H9 (cell line): ENCODE measurements around the gene DHH. TPM values are rescaled to one million over a fixed set of nuclear protein-coding genes. Genes with fewer than 3 reads are reported as not detected.

Experiments
- DNase-seq: peaks from one replicate; pipeline ENCODE4 v3.0.0-alpha.2; 2017
- H2AFZ ChIP-seq: one replicate; pipeline ENCODE4 v1.6.1; 2013; ENCODE audit warnings: mild to moderate bottlenecking, low read length, control low read depth, moderate library complexity
- H2AK5ac ChIP-seq: 2 replicates; pipeline ENCODE4 v1.6.1; 2013; ENCODE audit warnings: low read length, control low read depth, mixed read lengths; ENCODE audit not compliant: insufficient read length
- H2BK120ac ChIP-seq: one replicate; pipeline ENCODE4 v1.6.1; 2013; ENCODE audit warnings: low read depth, mild to moderate bottlenecking, low read length, control low read depth, inconsistent platforms; ENCODE audit not compliant: poor library complexity, severe bottlenecking
- H2BK12ac ChIP-seq: 2 replicates; pipeline ENCODE4 v1.6.1; 2013; ENCODE audit warnings: low read length, control low read depth, mixed read lengths, low read depth; ENCODE audit not compliant: insufficient read length
- H2BK15ac ChIP-seq: 2 replicates; pipeline ENCODE4 v1.6.1; 2013; ENCODE audit warnings: low read depth, low read length, control low read depth
- H2BK20ac ChIP-seq: one replicate; pipeline ENCODE4 v1.6.1; 2013; ENCODE audit warnings: low read depth, mild to moderate bottlenecking, low read length, control low read depth, inconsistent platforms; ENCODE audit not compliant: poor library complexity, severe bottlenecking
- H2BK5ac ChIP-seq: 2 replicates; pipeline ENCODE4 v1.6.1; 2013; ENCODE audit warnings: low read length, control low read depth, mixed read lengths; ENCODE audit not compliant: insufficient read length
- H3K14ac ChIP-seq: 2 replicates; pipeline ENCODE4 v1.6.1; 2013; ENCODE audit warnings: low read length, control low read depth; ENCODE audit not compliant: insufficient read depth
- H3K18ac ChIP-seq: 2 replicates; pipeline ENCODE4 v1.6.1; 2013; ENCODE audit warnings: low read depth, mild to moderate bottlenecking, mixed read lengths, low read length, control low read depth; ENCODE audit not compliant: insufficient read length
- H3K23ac ChIP-seq: 2 replicates; pipeline ENCODE4 v1.6.1; 2013; ENCODE audit warnings: low read length, control low read depth, mixed read lengths, low read depth; ENCODE audit not compliant: insufficient read length
- H3K23me2 ChIP-seq: 2 replicates; pipeline ENCODE4 v1.6.1; 2013; ENCODE audit warnings: low read depth, mild to moderate bottlenecking, mixed read lengths, low read length, control low read depth; ENCODE audit not compliant: insufficient read length, poor library complexity, severe bottlenecking
- H3K27ac ChIP-seq: 2 replicates; pipeline ENCODE4 v1.5.1; 2013; ENCODE audit warnings: low read length, control low read depth, mixed read lengths, low read depth; ENCODE audit not compliant: insufficient read length
- H3K27me3 ChIP-seq: 2 replicates; pipeline ENCODE4 v1.6.1; 2013; ENCODE audit warnings: low read length, control low read depth, inconsistent platforms; ENCODE audit not compliant: insufficient read depth
- H3K4ac ChIP-seq: 2 replicates; pipeline ENCODE4 v1.6.1; 2013; ENCODE audit warnings: low read depth, mild to moderate bottlenecking, control low read depth, inconsistent platforms, low read length, moderate library complexity
- H3K4me1 ChIP-seq: 2 replicates; pipeline ENCODE4 v1.6.1; 2013; ENCODE audit warnings: low read length, control low read depth, inconsistent platforms; ENCODE audit not compliant: insufficient read depth
- H3K4me2 ChIP-seq: 2 replicates; pipeline ENCODE4 v1.6.1; 2013; ENCODE audit warnings: low read length, control low read depth, mixed read lengths; ENCODE audit not compliant: insufficient read length, insufficient read depth
- H3K56ac ChIP-seq: 2 replicates; pipeline ENCODE4 v1.6.1; 2013; ENCODE audit warnings: low read depth, mild to moderate bottlenecking, mixed read lengths, low read length, control low read depth; ENCODE audit not compliant: insufficient read length
- H3K79me1 ChIP-seq: 2 replicates; pipeline ENCODE4 v1.6.1; 2013; ENCODE audit warnings: low read depth, mild to moderate bottlenecking, moderate library complexity, low read length, control low read depth, inconsistent platforms; ENCODE audit not compliant: insufficient read depth, poor library complexity, severe bottlenecking
- H3K79me2 ChIP-seq: 2 replicates; pipeline ENCODE4 v1.6.1; 2013; ENCODE audit warnings: low read length, control low read depth, inconsistent platforms; ENCODE audit not compliant: insufficient read depth
- H3K9ac ChIP-seq: 2 replicates; pipeline ENCODE4 v1.6.1; 2013; ENCODE audit warnings: low read length, control low read depth, mixed read lengths; ENCODE audit not compliant: insufficient read length; ENCODE audit errors: extremely low read depth
- H3K9me3 ChIP-seq: one replicate; pipeline ENCODE4 v1.6.1; 2013; ENCODE audit warnings: low read depth, low read length, inconsistent platforms; ENCODE audit not compliant: control insufficient read depth
- H3T11ph ChIP-seq: one replicate; pipeline ENCODE4 v1.6.1; 2013; ENCODE audit warnings: mild to moderate bottlenecking, low read length, control low read depth, inconsistent platforms
- H4K20me1 ChIP-seq: one replicate; pipeline ENCODE4 v1.6.1; 2013; ENCODE audit not compliant: control insufficient read depth, insufficient read length, insufficient read depth
- H4K5ac ChIP-seq: 2 replicates; pipeline ENCODE4 v1.6.1; 2013; ENCODE audit warnings: low read depth, mild to moderate bottlenecking, mixed read lengths, low read length, control low read depth; ENCODE audit not compliant: insufficient read length
- H4K8ac ChIP-seq: replicated peaks from 2 replicates; pipeline ENCODE4 v1.6.1; 2013; ENCODE audit warnings: low read length, control low read depth, mixed read lengths, low read depth; ENCODE audit not compliant: insufficient read length
- H4K91ac ChIP-seq: 2 replicates; pipeline ENCODE4 v1.6.1; 2013; ENCODE audit warnings: low read depth, mild to moderate bottlenecking, moderate library complexity, mixed read lengths, low read length, control low read depth; ENCODE audit not compliant: insufficient read length
- H3K27ac Mint-ChIP-seq, 3 experiments: 2 replicates in 2 of 3; 3 replicates in 1 of 3; pipeline ENCODE4 v1.8.0; 2020 to 2021; ENCODE audit warnings: mixed read lengths in 3 of 3, mild to moderate bottlenecking in 1 of 3, moderate library complexity in 1 of 3
- H3K27me3 Mint-ChIP-seq: 2 replicates; pipeline ENCODE4 v1.8.0; 2021; ENCODE audit warnings: low read depth, mild to moderate bottlenecking, moderate library complexity, mixed read lengths
- H3K36me3 Mint-ChIP-seq, 3 experiments: 2 replicates in 2 of 3; 3 replicates in 1 of 3; pipeline ENCODE4 v1.8.0; 2020 to 2021; ENCODE audit warnings: low read depth in 3 of 3, mixed read lengths in 3 of 3; ENCODE audit not compliant: insufficient read depth in 1 of 3
- H3K4me1 Mint-ChIP-seq, 2 experiments: 2 replicates each; pipeline ENCODE4 v1.8.0; 2020; ENCODE audit warnings: mixed read lengths in 2 of 2
- H3K4me3 Mint-ChIP-seq, 2 experiments: 2 replicates in 1 of 2; 3 replicates in 1 of 2; pipeline ENCODE4 v1.8.0; 2020 to 2021; ENCODE audit warnings: mild to moderate bottlenecking in 2 of 2, mixed read lengths in 2 of 2, moderate library complexity in 1 of 2
- H3K9me3 Mint-ChIP-seq, 2 experiments: 2 replicates in 1 of 2; 3 replicates in 1 of 2; pipeline ENCODE4 v1.8.0; 2020; ENCODE audit warnings: mild to moderate bottlenecking in 2 of 2, mixed read lengths in 2 of 2, moderate library complexity in 1 of 2
- CTCF ChIP-seq: fragments of 200-600 bp; sonication (generic); conservative IDR thresholded peaks from 3 replicates; pipeline ENCODE4 v1.8.0; 2021; ENCODE audit warnings: antibody characterized with exemption, mild to moderate bottlenecking
- WGBS: extraction: QIAGEN DNeasy Blood & Tissue Kit; methylation state at CpG from one replicate; pipeline ENCODE4 v1.1.7; 2013; ENCODE audit warnings: missing lambda C conversion rate, low lambda C conversion rate, mixed read lengths; ENCODE audit not compliant: insufficient read length; ENCODE audit errors: extremely low coverage; 5-methylcytosine and 5-hydroxymethylcytosine counted together
- total RNA-seq: library from RNA; stranded (reverse); gene quantifications from 2 replicates; pipeline ENCODE4 v1.2.1, GENCODE V29; 2021

Gene DHH
- total RNA-seq, 1 experiment from 2014 or later, result 0.20 TPM

GRCh38 chr12:49054524-49054923 lies 40.1 kb downstream of the DHH start:
- no peak overlapping the region for H2BK15ac ChIP-seq
- H4K8ac ChIP-seq, result no peak overlapping the region
- Mint-ChIP-seq H3K36me3 (peaks cover 53 to 67% (median 65%) of the 10 kb centered on the region in 3 experiments), H3K27ac (peak overlapping the region in 1 of 3 experiments; percentile 50; a peak in 1 of 7 replicates), H3K4me1 (peaks cover 43 to 44% of the 10 kb centered on the region in 2 experiments), H3K9me3 (no peaks in the 10 kb centered on the region), H3K27me3 (no peaks in the 10 kb centered on the region), H3K4me3 (no peak overlapping the region)
- peaks cover 45% of the 10 kb centered on the region for H3K79me2 ChIP-seq
- no peak for DNase-seq
- TF ChIP-seq CTCF, result no peak
- no peak overlapping the region for H3K9ac ChIP-seq
- H3K79me1 ChIP-seq, result peaks cover 28% of the 10 kb centered on the region
- H2BK5ac ChIP-seq, result no peak overlapping the region
- no peak overlapping the region for H3T11ph ChIP-seq
- no peak overlapping the region for H2BK20ac ChIP-seq
- H4K20me1 ChIP-seq, result no peaks in the 10 kb centered on the region
- peaks cover 14% of the 10 kb centered on the region for H3K4me1 ChIP-seq
- no peak overlapping the region for H2AK5ac ChIP-seq
- H3K23me2 ChIP-seq, result peaks cover 16% of the 10 kb centered on the region
- no peak overlapping the region for H4K91ac ChIP-seq
- H3K14ac ChIP-seq, result no peak overlapping the region
- no peaks in the 10 kb centered on the region for H3K27me3 ChIP-seq
- no peak overlapping the region for H3K18ac ChIP-seq
- no CpG with 5 or more reads among the region's 10 CpGs for WGBS
- H2BK120ac ChIP-seq, result no peak overlapping the region
- no peaks in the 10 kb centered on the region for H3K9me3 ChIP-seq
- no peak overlapping the region for H3K56ac ChIP-seq
- no peak overlapping the region for H3K23ac ChIP-seq
- no peak overlapping the region for H2BK12ac ChIP-seq
- no peak overlapping the region for H2AFZ ChIP-seq
- no peak overlapping the region for H3K4ac ChIP-seq
- no peak overlapping the region for H3K27ac ChIP-seq
- H3K4me2 ChIP-seq, result no peak overlapping the region
- no peak overlapping the region for H4K5ac ChIP-seq
